HG03558 (cell line): ENCODE measurements around the gene PTX4.

Source experiments
- ATAC-seq: cut with Tn5 transposase; IDR thresholded peaks from one replicate; pipeline ENCODE4 v1.9.1; 2021; ENCODE audit warnings: moderate number of reproducible peaks; ENCODE audit not compliant: unreplicated experiment; ENCODE audit errors: extremely low read depth

Gene PTX4, protein sequence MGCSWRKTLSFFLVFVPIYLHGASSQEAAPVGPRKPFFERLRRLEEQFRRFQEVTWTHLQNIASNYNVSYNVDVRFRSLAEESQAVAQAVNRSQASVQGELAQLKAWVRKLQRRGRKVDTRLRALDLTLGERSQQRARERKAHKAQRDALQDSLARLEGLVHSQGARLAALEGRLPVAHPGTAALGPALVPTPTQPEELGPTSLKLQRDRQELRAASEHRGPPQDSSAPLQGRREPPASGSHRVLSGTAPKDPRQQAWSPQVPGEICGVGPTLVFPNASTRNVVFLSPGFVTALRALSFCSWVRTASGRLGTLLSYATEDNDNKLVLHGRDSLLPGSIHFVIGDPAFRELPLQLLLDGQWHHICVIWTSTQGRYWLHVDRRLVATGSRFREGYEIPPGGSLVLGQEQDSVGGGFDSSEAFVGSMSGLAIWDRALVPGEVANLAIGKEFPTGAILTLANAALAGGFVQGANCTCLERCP

DNA sequence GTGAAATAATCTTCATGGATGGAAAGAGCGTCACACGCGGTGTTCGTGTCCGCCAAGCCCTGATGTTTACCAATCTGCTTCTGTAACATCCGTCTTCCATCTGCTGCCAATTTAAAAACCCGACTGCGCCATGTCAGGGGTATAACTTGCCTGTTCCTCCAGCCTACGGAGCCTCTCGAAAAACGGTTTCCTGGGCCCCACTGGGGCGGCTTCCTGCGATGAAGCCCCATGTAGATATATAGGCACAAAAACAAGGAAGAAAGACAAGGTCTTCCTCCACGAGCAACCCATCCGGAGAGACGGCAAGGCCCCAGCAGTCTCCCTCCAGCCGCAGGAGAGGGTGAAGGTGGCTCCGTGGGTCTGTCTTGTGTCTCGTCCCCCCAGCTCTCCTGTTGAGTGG, at the start of gene PTX4:
TSS of gene PTX4 (minus strand) at position 326 of the 400 bp plus-strand sequence. CDS start at position 291, 35 bp downstream.
- no peak for ATAC-seq

DNA sequence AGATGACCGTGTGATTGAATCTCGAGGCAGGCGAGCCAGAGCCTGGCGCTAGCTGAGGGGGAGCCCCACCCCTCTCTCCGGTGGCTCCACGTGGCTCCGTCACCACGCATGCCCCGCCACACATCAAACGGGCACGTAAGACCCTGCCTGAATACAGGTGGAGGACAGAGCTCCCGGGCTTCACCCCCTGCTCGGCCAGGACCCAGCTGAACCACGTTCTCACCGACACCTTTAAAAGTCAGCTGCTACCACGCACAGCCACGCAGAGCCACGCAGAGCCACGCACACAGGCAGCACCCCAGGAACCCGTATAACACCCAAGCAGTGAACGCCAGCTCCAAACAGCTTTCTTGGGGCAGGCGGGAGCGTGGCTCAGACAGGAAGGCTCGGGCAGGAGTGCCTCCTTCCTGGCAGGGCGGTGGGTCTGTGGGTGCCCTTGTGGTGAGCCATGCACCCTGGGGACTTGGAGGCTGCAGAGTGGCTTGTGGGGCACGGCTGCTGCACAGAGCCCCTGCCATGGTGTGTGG, 49.1 kb upstream of the PTX4 start:
- ATAC-seq: no peak

DNA sequence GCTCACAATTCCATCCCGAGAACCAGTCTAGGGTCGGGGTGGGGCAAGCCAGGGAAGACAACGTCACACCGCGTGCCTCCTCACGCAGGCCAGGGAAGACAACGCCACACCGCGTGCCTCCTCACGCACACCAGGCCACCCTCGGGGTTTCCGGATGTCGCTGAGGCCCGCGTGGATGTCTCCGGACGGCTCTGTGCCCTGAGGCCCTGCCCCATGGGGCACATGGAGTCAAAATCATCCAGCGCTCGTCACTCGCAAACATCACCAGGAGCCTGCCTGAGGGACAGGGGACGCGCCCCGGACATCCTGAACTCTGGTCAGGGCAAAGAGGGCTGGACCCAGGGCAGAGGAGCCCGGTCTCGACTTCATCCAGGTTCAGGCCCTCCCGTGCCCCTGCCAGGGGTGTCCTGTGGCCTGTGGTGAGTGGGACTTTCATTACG, 48.4 kb upstream of the PTX4 start:
- no peak for ATAC-seq

DNA sequence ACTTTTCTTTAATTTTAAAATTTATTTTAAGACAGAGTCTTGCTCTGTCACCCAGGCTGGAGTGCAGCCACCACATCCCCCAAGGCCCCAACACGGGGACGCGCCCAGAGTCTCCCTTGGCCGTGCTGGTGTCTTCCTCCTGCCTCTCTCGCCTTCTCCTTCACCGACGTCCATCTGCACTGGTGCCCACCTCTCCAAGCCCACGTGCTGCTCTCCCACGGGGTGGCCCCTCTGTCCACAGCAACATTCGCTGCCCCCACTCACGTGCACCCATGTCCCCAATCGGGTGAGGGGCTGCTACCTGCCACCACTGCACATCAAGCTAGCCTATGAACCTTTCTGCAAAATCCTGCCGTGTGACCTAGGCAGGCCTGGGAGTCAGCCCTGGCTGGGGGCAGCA, 47.9 kb upstream of the PTX4 start:
- ATAC-seq: no peak

DNA sequence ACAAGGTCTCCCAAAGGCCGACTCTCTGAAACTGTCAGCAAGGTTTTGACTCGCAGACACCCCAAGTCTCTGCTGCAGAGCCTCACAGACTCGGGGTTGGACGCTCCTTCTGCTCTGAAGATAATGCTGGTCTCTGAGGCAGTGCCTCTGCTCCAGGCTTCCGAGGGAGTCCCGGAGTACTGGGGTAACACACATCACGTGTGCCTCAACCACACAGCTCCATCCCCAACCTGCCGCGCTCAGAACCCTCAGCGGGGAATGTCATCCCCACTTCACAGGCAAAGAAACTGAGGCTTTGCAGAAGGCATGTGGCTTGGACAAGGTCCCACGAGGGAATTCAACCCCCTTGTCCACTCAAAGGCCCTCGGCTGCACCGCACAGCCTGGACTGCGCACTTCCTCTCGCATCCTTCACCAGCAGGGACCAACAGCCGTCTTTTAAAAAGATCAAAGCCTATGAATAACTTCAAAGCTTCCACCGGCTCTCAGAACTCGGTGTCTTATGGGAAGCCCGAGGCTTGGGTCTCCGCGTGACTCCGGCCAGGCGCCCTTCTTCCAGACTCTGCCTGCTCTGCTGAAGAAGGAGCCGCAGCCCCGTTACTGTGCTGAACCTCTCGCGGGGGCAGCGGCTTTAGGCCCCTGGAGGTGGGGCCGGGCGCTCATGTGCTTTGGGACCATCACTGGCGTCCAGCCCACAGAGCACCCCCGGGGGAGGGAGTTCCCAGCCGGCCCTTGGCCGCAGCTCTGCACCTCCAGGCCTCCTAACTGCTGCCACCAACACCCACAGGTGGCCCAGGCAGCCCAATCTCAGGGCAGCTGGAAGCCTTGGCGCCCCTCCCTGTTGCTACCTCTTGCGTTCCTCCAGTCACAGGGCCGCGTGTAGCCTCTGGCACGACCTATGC, 46.9 kb upstream of the PTX4 start:
- no peak for ATAC-seq

DNA sequence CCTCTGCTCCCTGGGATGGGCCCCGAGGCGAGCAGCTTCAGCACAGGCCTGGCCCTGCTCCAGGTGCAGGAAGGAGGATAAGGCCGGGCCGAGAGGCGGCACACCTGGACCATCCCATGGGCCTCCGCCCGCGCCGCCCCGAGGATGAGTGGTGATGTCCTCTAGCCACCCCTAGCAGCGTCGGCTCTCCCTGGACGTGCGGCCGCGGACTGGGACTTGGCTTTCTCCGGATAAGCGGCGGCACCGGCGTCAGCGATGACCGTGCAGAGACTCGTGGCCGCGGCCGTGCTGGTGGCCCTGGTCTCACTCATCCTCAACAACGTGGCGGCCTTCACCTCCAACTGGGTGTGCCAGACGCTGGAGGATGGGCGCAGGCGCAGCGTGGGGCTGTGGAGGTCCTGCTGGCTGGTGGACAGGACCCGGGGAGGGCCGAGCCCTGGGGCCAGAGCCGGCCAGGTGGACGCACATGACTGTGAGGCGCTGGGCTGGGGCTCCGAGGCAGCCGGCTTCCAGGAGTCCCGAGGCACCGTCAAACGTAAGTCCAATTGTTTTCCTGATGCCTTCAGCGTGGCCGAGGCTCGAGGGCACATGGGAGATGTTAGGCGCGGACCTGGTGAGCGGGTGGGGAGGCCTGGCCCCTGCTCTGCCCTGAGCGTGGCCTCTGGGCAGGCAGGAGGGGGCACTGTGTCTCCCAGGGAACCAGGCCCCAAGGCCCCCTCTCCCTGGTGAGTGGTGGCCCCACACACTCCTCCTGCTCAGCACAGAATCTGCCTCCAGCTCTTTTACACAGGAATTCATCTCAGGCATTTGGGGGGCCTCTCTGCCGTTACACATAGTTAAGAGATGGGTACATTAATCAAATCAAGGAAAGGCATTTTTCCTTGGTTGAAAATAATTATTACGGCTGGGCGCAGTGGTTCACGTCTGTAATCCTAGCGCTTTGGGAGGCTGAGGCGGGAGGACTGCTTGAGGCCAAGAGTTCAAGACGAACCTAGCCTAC, 45.6 kb upstream of the PTX4 start:
- ATAC-seq: no peak

DNA sequence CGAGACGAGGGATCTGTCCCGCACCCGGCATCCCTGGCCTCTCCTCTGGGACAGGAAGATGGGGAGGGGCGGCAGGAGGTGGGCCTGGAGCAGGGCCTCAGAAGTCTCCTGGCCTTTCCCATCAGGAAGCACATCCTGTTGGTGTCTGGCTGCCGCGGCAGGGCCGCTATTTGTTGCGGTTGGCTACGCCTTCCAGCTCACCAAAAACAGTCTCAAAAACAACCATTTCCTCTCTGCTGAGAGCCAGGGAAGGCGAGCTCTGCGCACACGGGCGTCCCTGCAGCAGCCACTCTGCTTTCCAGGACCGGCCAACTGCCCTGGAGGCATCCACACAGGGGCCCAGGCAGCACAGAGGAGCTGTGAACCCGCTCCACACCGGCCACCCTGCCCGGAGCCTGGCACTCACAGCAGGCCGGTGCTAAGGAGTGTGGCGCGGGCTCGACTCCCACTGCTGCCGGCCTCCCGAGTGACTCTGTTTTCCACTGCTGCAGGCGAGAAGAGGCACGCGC, 44.8 kb upstream of the PTX4 start, which contains the start of gene TMEM204:
TSS of gene TMEM204 (plus strand) at position 224 of the 509 bp plus-strand sequence. CDS start 610 bp downstream, outside the sequence.
- no peak for ATAC-seq

DNA sequence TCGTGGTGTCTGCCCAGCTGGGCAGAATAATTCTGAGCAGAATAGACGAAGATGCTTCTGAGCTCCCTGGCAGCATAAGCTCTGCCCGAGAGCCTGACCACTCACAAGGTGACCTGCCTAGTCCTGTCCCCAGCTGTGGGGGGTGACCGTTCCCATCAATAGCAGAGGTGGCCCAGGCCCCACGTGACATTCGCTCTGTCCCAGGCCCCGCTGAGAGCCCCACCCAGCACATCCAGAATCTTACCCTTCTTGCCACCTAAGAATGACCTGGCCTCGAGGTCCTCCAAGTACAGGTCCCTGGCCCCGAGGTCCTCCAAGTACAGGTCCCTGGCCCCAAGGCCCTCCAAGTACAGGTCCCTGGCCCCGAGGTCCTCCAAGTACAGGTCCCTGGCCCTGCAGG, 44.0 kb upstream of the PTX4 start:
- ATAC-seq: no peak

DNA sequence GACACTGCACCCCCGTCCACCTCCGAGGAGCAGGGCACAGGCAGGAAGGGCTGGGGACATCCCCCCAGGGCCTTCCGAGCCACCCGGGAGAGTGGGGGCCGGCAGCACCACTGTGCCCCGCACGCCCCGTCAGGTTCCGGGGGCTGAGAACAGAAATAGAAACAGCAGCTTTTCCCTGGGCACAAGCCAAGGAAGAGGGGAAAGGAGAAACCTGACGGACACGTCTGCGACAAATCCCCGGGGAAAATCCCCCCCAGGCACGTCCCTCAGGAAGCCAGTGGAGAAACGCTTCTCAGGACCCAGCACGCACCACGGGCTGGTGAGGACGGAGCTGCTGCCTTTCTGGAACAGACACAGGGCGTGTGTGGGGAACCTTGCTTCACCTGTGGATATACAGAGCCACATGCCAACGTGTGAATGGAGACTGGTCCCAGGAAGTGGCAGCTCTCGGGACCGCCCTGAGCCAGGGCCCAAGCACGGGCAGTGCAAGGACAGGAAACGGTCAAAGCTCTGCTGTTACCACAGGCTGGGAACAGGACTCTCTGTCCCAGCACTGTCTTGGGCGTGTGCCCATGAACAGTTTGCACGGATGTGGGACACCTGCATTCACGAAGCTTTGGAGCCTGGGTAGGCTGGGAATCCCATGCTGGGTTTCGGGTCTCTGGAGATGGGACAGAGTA, 43.5 kb upstream of the PTX4 start:
- no peak for ATAC-seq

DNA sequence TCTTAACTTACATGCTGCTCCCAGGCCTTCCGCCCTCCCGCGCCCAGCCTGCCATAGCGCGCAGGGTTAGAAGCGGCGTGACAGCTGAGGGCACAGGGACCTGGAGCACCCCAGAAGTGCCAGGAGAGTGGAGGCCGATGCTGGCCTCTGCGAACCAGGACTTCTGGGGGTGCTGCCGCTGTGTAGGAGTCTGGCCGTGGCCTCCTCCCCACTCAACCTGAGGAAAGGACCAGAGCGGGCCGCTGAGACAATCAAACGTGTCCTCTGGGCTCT, 42.8 kb upstream of the PTX4 start:
- no peak for ATAC-seq

DNA sequence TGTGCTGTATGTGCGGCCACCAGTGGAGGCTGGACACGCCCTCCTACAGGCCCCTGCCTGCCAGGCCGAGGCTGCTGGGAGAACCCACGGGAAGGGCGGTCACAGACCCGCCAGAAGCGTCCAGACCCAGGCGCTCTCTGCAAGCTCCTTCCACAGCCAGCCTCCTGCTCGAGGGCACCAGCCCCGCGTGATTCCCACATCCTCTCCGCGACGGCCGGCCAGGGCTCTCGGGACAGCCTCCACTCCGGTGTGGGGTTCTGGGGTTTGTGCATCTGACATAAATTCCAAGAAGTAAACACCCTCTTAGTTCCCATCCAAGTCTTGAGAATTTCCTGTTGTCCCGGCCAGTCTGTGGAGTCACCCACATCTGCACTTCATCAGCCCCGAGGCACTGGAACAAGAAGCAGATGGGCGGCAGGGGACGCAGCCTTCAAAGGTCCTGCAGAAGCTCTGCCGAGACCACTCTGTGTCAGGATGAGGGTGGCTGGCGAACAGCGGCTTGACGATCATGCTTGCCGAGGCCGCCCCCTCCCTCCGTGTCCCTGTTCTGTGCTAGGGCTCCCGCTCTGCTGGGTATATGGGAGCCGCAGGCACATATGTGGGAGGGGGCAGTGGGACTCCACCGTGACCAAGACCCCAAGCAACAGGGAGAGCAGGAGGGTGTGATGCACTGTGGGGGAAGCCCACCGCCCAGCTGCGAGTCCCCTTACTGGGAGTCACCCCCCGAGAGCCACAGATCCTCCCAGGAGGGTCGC, 42.3 kb upstream of the PTX4 start:
- ATAC-seq: no peak

DNA sequence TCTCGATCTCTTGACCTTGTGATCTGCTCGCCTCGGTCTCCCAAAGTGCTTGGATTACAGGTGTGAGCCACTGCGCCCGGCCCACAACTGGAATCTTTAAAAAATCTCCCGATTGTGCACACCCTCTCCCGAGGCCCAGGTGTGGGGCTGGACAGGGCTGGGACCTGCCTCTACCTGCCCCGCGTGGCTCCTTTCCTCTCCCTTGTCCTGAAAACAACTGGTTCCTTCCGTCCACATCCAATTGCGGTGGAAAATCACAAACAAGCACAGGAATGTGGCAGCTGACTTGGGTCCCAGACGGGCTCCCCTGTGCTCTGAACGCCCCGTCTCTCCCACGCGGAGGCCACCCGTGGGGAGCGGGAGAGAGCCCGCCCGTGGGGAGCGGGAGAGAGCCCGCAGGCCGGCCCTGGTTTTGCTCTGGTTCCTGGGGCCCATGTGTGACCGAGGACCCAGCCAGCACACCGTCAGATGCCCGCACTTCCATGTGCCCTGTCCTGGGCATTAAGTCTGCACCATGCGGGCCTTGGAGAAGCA, 41.7 kb upstream of the PTX4 start:
- no peak for ATAC-seq

DNA sequence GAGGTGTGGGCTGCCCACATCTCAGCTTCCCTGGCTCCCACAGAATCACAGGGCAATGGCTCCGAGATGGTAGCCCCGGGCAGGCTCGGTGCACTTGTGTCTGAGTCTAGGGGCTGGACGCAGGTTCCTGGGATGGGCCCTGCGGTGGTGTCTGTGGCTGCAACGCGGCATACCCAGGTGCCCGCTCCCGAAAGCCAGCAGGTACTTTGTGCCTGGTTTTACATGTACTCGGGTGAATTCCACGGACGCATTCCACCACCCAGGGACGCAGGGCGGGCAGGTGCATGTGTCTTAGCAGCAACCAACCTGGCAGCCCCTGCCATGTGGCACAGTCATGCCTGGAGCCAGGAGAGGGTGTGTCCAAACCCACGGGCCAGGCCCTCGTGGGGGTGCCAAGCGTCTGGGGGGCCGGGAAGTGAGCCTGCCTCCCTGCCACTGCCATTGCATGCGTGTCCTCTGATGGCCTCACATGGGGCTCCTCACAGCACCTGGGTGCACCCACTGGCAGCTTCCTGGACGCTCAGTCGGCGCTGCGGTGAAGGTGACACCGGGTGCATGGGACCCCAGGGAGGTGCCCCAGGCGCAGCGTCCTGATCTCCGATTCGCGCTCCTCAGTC, 40.3 kb upstream of the PTX4 start:
- ATAC-seq: no peak

DNA sequence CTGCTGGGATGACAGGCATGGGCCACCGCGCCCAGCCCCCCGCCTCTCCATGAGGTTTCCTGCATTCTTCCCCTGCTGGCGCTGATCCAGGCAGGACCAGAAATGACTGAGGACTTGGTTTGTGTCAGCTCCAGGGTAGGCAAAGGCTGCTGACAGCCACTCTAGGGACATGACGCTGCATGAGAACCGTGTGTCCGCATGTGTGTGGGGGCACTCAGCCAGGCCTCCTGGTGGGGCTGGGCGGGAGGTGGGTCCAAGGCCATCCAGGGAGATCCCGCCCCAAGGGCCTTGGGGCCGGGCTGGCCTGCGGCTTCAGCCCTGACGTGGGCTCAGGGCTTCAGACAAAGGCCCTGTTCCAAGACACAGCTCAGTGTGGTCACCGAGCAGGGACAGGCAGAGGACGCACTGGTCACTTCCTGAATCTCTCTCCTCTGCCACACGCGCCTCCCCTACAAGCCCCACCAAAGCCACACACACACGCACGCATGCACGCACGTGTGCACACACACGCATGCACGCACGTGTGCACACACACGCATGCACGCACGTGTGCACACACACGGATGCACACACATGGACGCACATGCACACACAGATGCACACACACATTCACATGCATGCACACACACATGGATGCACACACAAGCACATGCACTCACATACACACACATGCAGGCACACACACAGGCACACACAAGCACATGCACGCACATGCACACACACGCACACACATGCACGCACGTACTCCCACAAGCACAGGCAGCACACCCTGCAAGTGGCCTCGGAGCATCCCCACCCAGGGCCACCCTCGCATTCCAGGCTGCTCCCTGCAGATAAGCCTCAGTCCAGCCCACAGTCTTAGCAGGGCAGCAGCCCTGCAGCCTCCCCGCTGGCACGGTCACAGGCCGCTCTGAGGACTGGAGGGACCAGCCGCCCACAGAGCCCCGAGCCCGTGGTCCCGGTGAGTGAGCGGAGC, 39.4 kb upstream of the PTX4 start:
- ATAC-seq: no peak

DNA sequence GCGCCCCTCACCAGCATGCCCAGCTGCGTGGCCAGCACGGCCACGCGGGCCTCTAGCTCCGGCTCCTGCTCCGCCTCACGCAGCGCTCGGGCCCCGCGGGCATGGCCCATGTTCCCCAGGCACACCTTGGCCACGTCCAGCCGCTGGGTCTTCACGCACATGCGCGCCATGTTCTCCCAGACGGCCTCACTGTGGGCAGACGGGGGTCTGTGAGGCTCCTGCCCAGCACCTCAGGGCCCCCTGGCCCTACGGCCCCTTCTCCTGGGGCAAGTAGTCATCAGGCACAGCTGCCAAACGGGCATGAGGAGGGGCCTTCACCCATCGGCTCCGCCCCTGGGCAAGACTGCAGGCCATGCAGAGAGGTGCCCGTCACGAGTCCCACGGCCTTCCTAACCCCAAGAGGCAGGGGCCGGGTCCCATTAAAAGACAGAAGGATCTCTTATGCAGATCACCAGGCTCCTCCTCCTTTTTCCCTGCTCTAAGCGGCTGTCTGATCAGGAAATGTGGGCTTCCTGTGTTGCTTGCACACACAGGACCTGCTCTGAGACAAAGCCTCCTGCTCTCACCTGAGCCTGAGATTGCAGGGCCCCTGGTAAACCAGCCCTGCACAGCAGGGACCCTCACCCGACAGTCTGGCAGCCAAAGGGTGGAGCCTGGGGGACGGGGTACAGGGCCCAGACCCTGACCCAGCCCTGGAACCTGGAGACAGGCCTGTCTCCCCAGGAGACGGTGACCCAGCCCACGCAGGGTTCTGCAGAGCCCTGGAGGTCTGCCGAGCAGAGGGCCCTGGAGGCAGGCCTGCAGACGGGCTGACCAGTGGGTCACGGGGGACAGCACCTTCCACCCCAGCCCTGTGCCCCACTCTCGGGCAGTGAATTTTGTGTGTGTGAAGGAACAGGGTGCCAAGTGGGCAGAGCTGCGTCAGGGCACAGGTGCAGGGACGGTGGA, 38.1 kb upstream of the PTX4 start:
- ATAC-seq: no peak
